ENCODE results near the gene EOLA1.
"Not testable (repeated sequence)": the region's sequence is repeated elsewhere in the genome, so short reads cannot be mapped to it uniquely, and the experiment has no call there.

The EOLA1 gene

DNA sequence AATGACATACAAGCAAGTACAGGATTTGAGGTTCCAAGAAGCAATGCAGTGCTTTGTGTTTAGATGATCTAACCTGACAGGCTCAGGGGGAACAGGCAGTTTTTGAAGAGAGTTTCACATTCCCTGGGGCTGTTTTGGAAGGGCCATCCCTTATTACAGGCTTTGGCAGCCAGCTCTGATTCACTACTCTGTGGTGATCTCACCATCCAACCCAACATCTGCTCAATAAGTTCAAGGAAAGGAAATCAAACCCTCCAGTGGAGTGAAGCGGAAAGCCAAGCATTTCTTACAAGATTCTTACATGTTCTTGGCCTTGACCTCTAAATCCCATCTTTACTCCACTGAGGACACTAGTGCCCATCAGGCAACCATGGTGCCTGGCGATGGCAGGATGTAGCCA is 43.2 kb upstream of the EOLA1 start:
- TF ChIP-seq CTCF (IDR thresholded peaks at IDR 0.05; ENCODE audit: insufficient read depth, missing control alignments): no peak
- FAIRE-seq (no peak), DNase-seq (ENCODE audit: insufficient read length, low spot score) (no peak)

GRCh38 chrX:149498767-149499166 is 42.0 kb upstream of the EOLA1 start:
- FAIRE-seq (no peak), DNase-seq (ENCODE audit: insufficient read length, low spot score) (no peak)
- TF ChIP-seq CTCF (IDR thresholded peaks at IDR 0.05; ENCODE audit: insufficient read depth, missing control alignments): no peak

- TF ChIP-seq CTCF (IDR thresholded peaks at IDR 0.05; ENCODE audit: insufficient read depth, missing control alignments): no peak
- FAIRE-seq (no peak), DNase-seq (ENCODE audit: insufficient read length, low spot score) (no peak)
Measured at GRCh38 chrX:149499766-149500165, 41.0 kb upstream of the EOLA1 start.

DNA sequence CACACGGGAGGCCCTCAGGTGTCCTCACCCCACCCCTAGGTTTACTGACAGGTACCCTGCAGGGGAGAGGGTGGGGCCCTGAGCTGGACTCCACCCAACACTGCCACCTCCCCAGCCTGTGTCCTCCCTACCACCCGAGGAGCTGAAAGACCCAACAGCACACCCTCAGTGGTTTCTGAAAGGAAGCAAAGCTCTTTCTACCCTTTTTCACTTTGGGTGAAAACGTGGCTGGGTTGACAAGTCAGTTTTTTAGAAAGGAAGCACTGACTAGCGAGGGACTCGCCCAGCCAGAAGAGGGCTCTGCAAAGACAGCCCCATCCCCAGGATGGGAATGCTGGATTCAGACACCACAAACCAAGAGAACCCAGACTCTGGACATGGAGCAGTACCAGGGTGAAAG is 37.9 kb upstream of the EOLA1 start:
- not testable (repeated sequence) for DNase-seq (ENCODE audit: insufficient read length, low spot score)
- FAIRE-seq: peak; percentile 68

DNA sequence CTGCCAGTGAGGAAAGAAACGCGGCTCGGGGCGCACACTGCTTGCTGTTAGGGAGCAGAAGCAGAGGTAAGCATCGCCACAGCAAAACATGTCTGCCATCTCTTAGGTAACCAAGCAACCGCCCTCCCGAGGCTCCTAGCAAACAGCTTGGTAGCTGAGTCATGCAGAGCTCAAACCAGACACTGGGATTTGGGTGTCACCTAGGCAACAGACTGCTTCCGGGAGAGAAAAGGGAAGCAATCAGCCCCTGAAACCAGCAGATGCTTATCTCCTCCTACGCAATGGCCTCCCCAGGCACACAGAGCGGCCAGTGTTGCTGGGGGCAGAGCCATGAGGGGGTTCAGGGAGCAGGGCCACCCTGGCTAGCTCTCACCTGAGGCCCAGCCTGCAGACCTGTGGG is 37.4 kb upstream of the EOLA1 start:
- FAIRE-seq: peak; percentile 58
- not testable (repeated sequence) for DNase-seq (ENCODE audit: insufficient read length, low spot score)

DNA sequence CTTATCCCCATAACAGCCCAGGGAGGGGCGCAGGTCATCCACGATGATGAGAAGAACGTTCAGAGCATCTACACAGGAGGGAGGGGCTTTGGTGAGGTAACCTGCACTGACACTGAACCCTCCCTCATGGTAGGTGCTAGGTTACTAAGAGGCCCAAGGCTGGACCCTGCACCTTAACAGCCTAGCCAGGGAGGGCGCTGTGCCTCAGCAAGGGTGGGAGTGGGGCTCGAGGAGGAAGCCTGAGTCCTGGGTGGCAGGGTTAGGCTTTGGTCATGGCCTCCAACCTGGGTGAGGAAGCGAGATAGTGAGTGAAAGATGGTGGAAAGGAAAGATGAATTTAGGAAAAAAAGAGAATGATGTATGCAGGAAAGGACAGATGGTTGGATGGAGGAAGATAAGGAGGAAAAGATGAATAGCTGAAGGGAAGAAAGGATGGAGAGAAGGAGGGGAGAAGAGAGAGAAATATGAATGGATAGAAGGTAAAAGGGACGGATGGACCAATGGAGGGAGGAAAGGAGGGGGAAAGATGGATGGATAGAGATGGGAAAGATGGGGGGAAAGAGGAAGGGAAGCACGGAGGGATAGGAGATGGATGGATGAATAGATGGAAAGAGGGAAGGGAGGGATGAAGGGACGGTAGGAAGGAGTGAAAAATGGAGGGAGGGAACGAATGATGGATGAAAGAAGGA is 36.4 kb upstream of the EOLA1 start:
- peak; percentile 26 for TF ChIP-seq CTCF (IDR thresholded peaks at IDR 0.05; ENCODE audit: insufficient read depth, missing control alignments)
- DNase-seq (ENCODE audit: insufficient read length, low spot score) (no peak), FAIRE-seq (no peak)

DNA sequence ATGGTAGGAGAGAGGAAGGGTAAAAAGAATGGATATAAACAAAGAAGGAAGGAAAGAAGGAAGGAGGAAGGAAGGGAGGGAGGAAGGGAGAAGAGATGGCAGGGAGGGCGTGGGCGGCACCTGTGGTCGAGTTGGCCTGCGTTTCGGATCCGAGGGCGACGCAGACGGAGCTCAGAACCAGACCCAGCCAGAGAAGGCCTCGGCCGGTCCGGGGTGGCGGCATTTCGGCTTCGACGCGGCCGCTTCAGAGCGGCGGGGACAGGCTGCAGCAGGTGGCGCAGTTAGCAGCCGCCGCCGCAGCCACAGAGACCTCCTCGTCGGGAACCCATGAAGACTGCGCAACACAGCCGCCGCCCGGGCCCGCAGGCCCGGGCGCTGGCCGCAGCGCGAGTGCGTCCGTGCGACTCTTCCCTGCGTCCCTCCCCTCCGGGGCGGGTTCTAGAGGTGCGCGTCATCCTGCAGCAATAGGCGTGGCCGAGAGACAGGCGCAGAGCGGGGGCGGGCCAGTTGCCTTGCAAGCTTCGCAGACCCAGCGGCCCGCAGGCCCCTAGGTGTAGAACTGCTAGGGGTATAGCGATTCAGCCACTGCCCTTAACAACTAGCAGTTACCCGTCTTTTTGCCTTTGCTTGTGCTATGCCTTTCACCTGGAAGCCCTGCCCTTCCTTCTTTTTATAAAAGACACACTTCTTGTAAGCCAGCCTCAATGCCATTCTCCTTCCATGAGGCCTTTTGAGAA is 35.7 kb upstream of the EOLA1 start, which contains the start of gene IDS:
IDS (minus strand) TSS at position 392 of the 737 bp plus-strand sequence; CDS start at position 223, 169 bp downstream.
- TF ChIP-seq CTCF (IDR thresholded peaks at IDR 0.05; ENCODE audit: insufficient read depth, missing control alignments): no peak
- DNase-seq (ENCODE audit: insufficient read length, low spot score): peak; percentile 67
- FAIRE-seq: no peak

DNA sequence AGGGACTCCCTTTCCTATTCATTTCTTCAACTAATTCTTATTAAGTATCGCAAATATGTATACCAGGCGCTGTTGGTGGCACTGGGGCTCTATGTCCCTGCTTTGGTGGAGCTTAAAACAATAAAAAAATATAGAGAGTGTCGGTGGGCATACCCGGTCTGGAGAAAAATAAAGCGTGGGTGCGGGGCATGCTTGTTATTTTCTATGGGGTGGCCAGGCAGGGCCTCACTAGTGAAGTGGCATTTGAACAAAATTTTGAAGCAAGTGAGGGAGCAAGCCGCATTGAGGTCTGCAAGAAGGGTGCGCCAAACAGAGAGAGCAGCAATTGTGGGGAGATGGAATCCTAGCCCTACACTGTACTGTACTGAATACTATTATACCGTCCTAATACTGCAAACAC is 35.1 kb upstream of the EOLA1 start:
- no peak for FAIRE-seq
- DNase-seq (ENCODE audit: insufficient read length, low spot score): no peak
- no peak for TF ChIP-seq CTCF (IDR thresholded peaks at IDR 0.05; ENCODE audit: insufficient read depth, missing control alignments)

Data from D721Med (cell line).